ENCODE results near the gene AGBL2. TPM values are rescaled to one million over a fixed set of nuclear protein-coding genes. Genes with fewer than 3 reads are reported as not detected.
"Not testable (repeated sequence)": the region's sequence is repeated elsewhere in the genome, so short reads cannot be mapped to it uniquely, and the experiment has no call there.

Gene AGBL2
- total RNA-seq, 1 experiment from 2014 or later: 2.2 TPM

GRCh38 chr11:47705721-47706120 is 9.4 kb downstream of the AGBL2 start:
- DNase-seq (ENCODE audit: extremely low read depth, low read depth): no peak

DNA sequence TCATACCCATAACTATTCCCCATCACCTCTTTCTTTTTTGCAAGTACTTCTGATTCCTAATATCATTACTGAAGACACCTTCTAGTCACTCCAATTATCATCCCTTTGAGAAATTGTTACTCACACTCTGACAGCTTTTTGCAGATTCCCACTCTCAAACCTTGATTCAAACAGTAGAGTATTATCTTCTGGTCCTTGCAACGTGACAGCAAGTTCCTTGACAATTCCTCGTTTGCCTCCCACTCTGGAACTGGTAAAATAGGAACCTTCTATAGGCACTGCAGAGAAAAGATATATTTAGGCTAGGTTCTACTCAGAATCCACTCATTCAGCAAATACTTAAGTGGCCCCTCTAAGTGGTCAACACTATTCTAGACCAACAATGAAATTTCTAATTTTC is 23.2 kb downstream of the AGBL2 start:
- DNase-seq (ENCODE audit: extremely low read depth, low read depth): no peak

DNA sequence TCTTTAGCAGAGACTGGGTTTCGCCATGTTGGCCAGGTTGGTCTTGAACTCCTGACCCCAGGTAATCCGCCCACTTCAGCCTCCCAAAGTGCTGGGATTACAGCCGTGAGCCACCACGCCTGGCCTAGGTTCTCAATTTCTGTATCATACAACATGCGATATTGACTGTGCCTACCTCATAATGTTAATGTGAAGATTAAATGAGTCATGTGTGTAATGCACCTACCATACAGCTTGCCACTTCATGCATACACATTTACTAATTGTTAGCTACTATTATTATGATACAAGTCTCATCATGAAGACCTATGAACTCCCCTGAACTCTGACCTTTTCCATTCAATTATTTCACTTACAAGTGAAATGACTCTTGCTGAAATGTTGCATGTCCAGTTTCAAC is 25.7 kb downstream of the AGBL2 start:
- DNase-seq (ENCODE audit: extremely low read depth, low read depth): no peak

GRCh38 chr11:47688991-47689390 is 26.2 kb downstream of the AGBL2 start:
- no peak for DNase-seq (ENCODE audit: extremely low read depth, low read depth)

GRCh38 chr11:47688111-47688510 is 27.1 kb downstream of the AGBL2 start:
- peak; percentile 9 for DNase-seq (ENCODE audit: extremely low read depth, low read depth)

DNA sequence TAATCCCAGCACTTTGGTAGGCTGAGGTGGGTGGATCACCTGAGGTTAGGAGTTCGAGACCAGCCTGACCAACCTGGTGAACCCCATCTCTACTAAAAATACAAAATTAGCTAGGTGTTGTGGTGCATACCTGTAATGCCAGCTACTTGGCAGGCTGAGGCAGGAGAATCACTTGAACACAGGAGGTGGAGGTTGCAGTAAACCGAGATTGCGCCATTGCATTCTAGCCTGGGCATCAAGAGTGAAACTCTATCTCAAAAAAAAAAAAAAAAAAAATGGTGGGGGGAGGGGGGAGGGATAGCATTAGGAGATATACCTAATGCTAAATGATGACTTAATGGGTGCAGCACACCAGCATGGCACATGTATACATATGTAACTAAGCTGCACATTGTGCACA is 28.5 kb downstream of the AGBL2 start:
- DNase-seq (ENCODE audit: extremely low read depth, low read depth): not testable (repeated sequence)

GRCh38 chr11:47686151-47686550 is 29.0 kb downstream of the AGBL2 start:
- DNase-seq (ENCODE audit: extremely low read depth, low read depth): no peak

DNA sequence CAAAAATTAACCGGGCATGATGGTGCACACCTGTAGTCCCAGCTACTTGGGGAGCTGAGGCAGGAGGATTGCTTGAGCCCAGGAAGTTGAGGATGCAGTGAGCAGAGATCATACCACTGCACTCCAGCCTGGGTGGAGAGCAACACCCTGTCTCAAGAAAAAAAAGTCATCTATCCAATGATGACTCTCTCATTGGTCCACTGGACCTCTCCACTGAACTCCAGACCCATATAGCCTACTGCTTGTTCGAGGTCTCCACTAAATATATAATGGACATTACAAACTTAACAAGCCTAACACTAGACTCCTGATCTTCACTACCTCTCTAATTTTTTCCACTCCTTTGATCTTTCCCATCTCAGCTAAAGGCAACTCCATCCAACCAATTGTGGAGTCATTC is 39.3 kb downstream of the AGBL2 start:
- DNase-seq (ENCODE audit: extremely low read depth, low read depth): no peak

GRCh38 chr11:47672283-47672730 is 42.9 kb downstream of the AGBL2 start:
- DNase-seq (ENCODE audit: extremely low read depth, low read depth): no peak

- DNase-seq (ENCODE audit: extremely low read depth, low read depth): no peak
These were observed 45.3 kb downstream of the AGBL2 start for GRCh38 chr11:47669856-47670255.

DNA sequence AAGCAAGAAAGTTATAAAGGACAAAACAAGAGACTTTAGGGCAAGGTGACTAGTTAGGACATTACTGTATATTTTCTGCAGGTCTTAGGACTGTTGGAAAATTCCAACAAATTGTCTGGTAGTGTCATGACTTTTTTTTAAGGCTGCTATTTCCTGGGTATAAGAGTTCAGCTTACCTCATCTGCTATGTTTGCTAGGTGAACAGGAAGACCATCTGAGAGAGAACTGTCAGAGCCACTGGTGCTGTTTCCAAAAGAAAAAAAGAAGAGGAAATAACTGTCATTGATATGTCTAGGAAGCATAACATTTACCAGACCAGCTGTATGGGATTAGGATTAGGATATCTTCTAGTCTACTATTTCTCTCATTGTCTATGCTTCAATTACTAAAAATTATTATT is 46.5 kb downstream of the AGBL2 start:
- no peak for DNase-seq (ENCODE audit: extremely low read depth, low read depth)

DNA sequence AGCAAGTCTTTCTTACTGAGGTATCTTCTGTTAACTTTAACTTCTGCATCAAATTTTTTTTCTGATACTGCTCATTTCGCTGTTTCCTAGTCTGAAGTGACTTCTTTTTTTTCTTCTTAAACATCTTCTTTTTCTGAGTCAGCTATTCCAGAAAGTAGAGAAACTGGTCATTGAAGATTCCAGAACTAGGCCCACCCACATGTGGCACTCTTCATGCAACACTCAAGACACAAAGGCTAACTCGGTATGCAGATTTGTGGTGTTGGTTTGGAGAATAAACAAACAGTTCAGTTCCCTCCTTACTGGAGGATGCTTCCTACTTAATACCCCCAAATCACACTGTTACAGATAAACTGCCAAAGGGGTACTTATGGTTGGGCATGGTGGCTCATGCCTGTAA is 47.6 kb downstream of the AGBL2 start:
- no peak for DNase-seq (ENCODE audit: extremely low read depth, low read depth)

DNA sequence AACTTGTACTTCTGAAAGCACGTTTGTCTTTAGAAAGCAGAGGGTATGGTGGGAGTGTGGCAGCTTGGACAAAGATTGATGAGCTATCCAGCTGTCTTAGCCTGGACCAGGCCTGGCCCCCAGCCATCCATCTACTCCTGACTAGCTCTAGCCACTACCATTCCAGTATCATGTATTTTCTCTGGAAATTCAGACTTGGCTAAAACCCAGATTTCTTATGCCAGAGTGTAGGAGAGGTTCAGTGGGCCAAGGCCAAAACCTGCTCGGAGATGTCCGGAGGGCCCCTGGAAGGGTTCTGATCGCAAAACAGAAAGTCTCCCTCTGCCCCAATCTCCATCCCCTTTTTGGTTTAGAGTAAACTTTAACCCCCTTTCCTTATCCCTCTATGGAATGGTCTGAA is 48.0 kb downstream of the AGBL2 start:
- DNase-seq (ENCODE audit: extremely low read depth, low read depth): no peak

- DNase-seq (ENCODE audit: extremely low read depth, low read depth): not testable (repeated sequence)
These were observed 50.2 kb downstream of the AGBL2 start for GRCh38 chr11:47664936-47665335.

DNA sequence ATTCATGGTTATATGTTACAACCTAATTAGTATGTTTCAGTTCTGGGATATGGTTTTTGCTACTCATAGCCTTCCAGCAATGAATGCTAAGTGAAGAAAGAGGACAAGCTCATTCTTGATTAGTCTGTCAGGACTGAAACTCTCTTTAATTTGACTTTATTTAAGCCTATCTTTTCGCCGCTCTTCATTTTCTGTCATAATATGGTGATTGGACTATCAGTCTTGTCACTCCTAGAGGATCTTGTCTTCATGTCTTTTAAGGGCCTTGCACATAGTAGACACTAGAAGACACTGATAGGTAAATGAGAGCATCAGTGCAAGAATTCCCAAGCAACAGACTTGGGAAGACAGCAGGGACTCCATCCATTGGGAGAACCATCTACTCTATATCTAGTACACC is 53.9 kb downstream of the AGBL2 start:
- no peak for DNase-seq (ENCODE audit: extremely low read depth, low read depth)

GRCh38 chr11:47659276-47659675 is 55.9 kb downstream of the AGBL2 start:
- DNase-seq (ENCODE audit: extremely low read depth, low read depth): no peak

- DNase-seq (ENCODE audit: extremely low read depth, low read depth): no peak
These were observed 58.8 kb downstream of the AGBL2 start for GRCh38 chr11:47656260-47656885.

DNA sequence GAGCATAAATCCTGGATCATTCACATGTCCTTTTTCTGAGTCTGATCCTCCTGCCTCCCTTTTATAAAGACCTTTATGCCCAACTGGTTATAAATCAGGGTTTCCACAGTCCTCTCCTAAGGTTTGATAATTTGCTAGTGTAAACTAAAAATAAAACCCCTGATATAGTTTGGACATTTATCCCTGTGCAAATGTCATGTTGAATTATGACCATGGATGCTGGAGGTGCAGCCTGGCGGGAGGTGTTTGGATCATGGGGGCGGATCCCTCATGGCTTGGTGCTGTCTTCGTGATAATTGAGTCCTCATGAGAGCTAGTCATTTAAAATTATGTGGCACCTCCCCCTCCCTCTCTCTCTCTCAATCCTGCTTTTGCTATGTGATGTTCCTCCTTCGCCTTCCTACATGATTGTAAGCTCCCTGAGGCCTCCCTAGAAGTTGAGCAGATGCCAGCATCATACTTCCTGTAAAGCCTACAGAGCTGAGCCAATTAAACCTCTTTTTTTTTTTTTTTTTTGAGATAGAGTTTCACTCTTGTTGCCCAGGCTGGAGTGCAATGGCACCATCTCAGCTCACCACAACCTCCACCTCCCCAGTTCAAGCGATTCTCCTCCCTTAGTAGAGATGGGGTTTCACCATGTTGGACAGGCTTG is 63.2 kb downstream of the AGBL2 start:
- no peak for DNase-seq (ENCODE audit: extremely low read depth, low read depth)

GRCh38 chr11:47649276-47649675 is 65.9 kb downstream of the AGBL2 start:
- no peak for DNase-seq (ENCODE audit: extremely low read depth, low read depth)

DNA sequence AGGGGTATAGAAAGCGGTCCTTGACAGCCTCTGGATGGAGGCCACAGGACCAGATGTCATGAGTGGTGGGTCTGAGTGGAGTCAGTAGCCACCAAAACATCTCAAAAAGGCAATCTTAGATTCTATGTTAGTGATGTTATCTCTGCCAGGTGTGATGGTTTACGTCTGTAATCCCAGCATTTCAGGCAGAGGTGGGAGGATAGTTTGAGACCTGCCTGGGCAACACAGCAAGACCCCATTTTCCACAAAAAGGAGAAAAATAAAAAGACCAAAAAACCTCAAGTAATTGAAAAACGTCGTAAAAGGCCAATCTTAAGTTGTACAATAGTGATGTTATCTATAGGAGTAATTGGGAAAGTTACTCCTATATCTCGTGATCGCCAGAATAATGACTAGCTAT is 69.2 kb downstream of the AGBL2 start:
- no peak for DNase-seq (ENCODE audit: extremely low read depth, low read depth)

DNA sequence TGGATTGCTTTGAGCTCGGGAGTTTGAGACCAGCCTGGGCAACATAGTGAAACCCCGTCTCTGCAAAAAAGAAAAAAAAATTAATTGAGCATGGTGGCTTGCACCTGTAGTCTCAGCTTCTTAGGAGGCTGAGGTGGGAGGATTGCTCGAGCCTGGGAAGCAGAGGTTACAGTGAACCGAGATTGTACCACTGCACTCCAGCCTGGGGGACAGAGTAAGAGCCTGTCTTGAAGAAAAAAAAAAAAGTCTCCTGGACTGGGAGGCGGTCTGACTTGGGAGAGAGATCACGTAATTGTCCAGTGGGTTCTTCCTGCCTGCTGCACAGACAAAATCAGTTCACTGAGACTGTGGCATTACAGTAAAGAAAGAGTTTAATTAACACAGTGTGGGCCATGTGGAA is 69.7 kb downstream of the AGBL2 start:
- DNase-seq (ENCODE audit: extremely low read depth, low read depth): no peak

GRCh38 chr11:47642099-47642855 is 72.9 kb downstream of the AGBL2 start, which contains the start of gene MTCH2:
Gene MTCH2 (minus strand): TSS chr11:47642559. CDS start chr11:47642465, 94 bp downstream.
- peak; percentile 93 for DNase-seq (ENCODE audit: extremely low read depth, low read depth)

Data from NCI-H460 (cell line).